ENCODE measurements around the gene C6orf120. TPM values are rescaled to one million over a fixed set of nuclear protein-coding genes. Genes with fewer than 3 reads are reported as not detected.

The C6orf120 gene
- total RNA-seq, 1 experiment from 2014 or later, result 18.6 TPM

DNA sequence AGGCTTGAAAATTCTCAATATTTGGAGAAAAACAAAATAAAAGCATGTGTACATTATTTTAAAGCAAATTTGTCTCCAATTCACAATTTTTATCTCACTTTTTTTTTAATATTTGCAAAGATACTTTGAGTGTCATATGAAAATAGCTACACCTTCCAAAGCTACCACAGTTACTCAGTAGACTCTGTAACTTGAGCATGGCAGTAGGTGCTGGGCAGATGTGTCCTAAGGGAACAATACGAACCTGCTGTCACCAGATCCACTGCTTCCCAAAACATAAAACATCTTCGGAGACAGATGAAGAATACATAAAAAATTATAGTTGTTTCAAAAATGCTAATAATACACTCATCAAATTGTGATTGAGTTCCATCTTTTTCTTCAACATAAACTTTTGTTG lies 10.7 kb upstream of the C6orf120 start:
- TF ChIP-seq EZH2 (IDR thresholded peaks at IDR 0.05; ENCODE audit: low read length, unreplicated experiment), result no peak
- TF ChIP-seq, protein P1, sequence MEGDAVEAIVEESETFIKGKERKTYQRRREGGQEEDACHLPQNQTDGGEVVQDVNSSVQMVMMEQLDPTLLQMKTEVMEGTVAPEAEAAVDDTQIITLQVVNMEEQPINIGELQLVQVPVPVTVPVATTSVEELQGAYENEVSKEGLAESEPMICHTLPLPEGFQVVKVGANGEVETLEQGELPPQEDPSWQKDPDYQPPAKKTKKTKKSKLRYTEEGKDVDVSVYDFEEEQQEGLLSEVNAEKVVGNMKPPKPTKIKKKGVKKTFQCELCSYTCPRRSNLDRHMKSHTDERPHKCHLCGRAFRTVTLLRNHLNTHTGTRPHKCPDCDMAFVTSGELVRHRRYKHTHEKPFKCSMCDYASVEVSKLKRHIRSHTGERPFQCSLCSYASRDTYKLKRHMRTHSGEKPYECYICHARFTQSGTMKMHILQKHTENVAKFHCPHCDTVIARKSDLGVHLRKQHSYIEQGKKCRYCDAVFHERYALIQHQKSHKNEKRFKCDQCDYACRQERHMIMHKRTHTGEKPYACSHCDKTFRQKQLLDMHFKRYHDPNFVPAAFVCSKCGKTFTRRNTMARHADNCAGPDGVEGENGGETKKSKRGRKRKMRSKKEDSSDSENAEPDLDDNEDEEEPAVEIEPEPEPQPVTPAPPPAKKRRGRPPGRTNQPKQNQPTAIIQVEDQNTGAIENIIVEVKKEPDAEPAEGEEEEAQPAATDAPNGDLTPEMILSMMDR (conservative IDR thresholded peaks at IDR 0.05; ENCODE audit: low read depth, low read length), result no peak
- TF ChIP-seq EZH2phosphoT487 (IDR thresholded peaks at IDR 0.05; ENCODE audit: borderline replicate concordance, low read length), result no peak
- ChIA-PET POLR2A (ENCODE audit: unreplicated experiment) (no interaction called here), CTCF (no interaction called here)
- Histone ChIP-seq H3K4me2 (ENCODE audit: low read length) (no peak overlapping the region), H3F3A (ENCODE audit: low read length, unreplicated experiment) (no peaks in the 10 kb centered on the region), H4K20me1 (ENCODE audit: low read length) (no peaks in the 10 kb centered on the region), H2AFZ (ENCODE audit: low read length) (no peak overlapping the region), H3K36me3 (ENCODE audit: low read depth, low read length) (peaks cover 14% of the 10 kb centered on the region), H3K27me3 (ENCODE audit: low read length) (no peaks in the 10 kb centered on the region), H3K9me3 (ENCODE audit: low read length) (no peaks in the 10 kb centered on the region), H3K27ac (ENCODE audit: low read length) (no peak overlapping the region), H3K9me2 (replicated peaks; ENCODE audit: low read length) (no peaks in the 10 kb centered on the region), H3K9ac (ENCODE audit: low read length) (no peak overlapping the region), H3K4me1 (ENCODE audit: insufficient read depth, low read length) (no peaks in the 10 kb centered on the region), H3K79me2 (ENCODE audit: low read length) (0 out of 2 replicates have a peak, but pooled peaks cover 4% of the 10 kb centered on the region), H3K4me3 (ENCODE audit: low read length) (no peak overlapping the region)
- no TSS peak for BruUV-seq (replicated peaks)
- intact Hi-C loops (cut with micrococcal nuclease), result no loop called here
- no peak for ATAC-seq
- DNase-seq, result no peak

DNA sequence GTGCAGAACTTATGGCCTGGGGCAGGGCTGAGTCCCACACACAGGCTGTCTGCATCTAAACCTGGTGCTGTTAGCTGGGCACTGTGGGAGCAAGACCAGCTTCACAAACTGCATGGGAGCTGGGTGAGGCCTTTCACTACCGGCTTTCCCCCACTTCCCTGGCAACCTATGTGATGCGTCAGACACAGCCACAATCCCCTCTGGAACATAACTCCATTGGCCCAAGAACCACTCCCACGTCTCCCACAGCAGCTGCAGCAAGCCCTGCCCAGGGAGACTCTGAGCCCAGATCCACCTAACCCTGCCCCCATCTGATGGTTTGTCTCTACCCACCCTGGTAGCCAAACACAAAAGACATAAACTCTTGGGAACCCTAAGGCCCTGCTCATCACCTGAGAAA lies 9.4 kb upstream of the C6orf120 start:
- H4K20me1 ChIP-seq (ENCODE audit: low read length), result no peaks in the 10 kb centered on the region
- H3F3A ChIP-seq (ENCODE audit: low read length, unreplicated experiment), result no peaks in the 10 kb centered on the region
- H3K4me3 ChIP-seq (ENCODE audit: low read length), result no peak overlapping the region
- 0 out of 2 replicates have a peak, but pooled peaks cover 4% of the 10 kb centered on the region for H3K79me2 ChIP-seq (ENCODE audit: low read length)
- DNase-seq, result no peak
- no peaks in the 10 kb centered on the region for H3K4me1 ChIP-seq (ENCODE audit: insufficient read depth, low read length)
- H3K9ac ChIP-seq (ENCODE audit: low read length), result no peak overlapping the region
- no peaks in the 10 kb centered on the region for H3K27me3 ChIP-seq (ENCODE audit: low read length)
- no peak overlapping the region for H2AFZ ChIP-seq (ENCODE audit: low read length)
- ChIA-PET CTCF (no interaction called here), POLR2A (ENCODE audit: unreplicated experiment) (no interaction called here)
- peaks cover 5% of the 10 kb centered on the region for H3K36me3 ChIP-seq (ENCODE audit: low read depth, low read length)
- no peak overlapping the region for H3K27ac ChIP-seq (ENCODE audit: low read length)
- BruUV-seq (replicated peaks), result no TSS peak
- TF ChIP-seq EZH2phosphoT487 (IDR thresholded peaks at IDR 0.05; ENCODE audit: borderline replicate concordance, low read length), result no peak
- TF ChIP-seq EZH2 (IDR thresholded peaks at IDR 0.05; ENCODE audit: low read length, unreplicated experiment), result no peak
- TF ChIP-seq, protein P1 (conservative IDR thresholded peaks at IDR 0.05; ENCODE audit: low read depth, low read length), result no peak
- H3K9me2 ChIP-seq (replicated peaks; ENCODE audit: low read length), result no peaks in the 10 kb centered on the region
- intact Hi-C loops (cut with micrococcal nuclease), result no loop called here
- H3K4me2 ChIP-seq (ENCODE audit: low read length), result no peak overlapping the region
- H3K9me3 ChIP-seq (ENCODE audit: low read length), result no peaks in the 10 kb centered on the region
- no peak for ATAC-seq

DNA sequence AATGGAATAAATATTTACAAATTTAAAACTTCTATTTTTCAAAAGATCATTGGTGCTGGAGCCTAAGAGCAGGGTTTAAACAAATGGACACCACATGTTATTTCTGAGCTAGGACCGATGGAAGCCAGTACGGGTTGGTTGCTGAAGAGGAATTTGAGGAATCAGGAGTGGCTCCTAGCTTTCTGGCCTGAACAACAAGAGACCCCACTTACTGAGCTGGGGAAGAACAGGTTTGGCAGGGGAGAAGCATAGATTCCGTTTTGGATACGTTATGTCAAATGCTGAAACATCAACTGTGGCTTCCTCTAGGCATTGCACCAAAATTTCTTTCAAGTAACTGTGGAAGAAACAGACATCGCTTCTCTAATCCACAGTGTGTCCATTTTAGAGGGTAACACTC lies 6.8 kb upstream of the C6orf120 start:
- H3K9me3 ChIP-seq (ENCODE audit: low read length), result no peaks in the 10 kb centered on the region
- peaks cover 10% of the 10 kb centered on the region for H3K79me2 ChIP-seq (ENCODE audit: low read length)
- POLR2A ChIA-PET (ENCODE audit: unreplicated experiment), result no interaction called here
- no peaks in the 10 kb centered on the region for H4K20me1 ChIP-seq (ENCODE audit: low read length)
- no TSS peak for BruUV-seq (replicated peaks)
- H3K27ac ChIP-seq (ENCODE audit: low read length), result no peak overlapping the region
- H3K4me3 ChIP-seq (ENCODE audit: low read length), result no peak overlapping the region
- H3K9ac ChIP-seq (ENCODE audit: low read length), result no peak overlapping the region
- CTCF ChIA-PET, result no interaction called here
- H3K36me3 ChIP-seq (ENCODE audit: low read depth, low read length), result no peaks in the 10 kb centered on the region; the same call in 1 of the 2 replicates
- no peaks in the 10 kb centered on the region for H3K4me1 ChIP-seq (ENCODE audit: insufficient read depth, low read length)
- TF ChIP-seq EZH2 (IDR thresholded peaks at IDR 0.05; ENCODE audit: low read length, unreplicated experiment) (no peak), EZH2phosphoT487 (IDR thresholded peaks at IDR 0.05; ENCODE audit: borderline replicate concordance, low read length) (no peak)
- TF ChIP-seq, protein P1 (conservative IDR thresholded peaks at IDR 0.05; ENCODE audit: low read depth, low read length), result no peak
- DNase-seq, result no peak
- no peaks in the 10 kb centered on the region for H3F3A ChIP-seq (ENCODE audit: low read length, unreplicated experiment)
- no peaks in the 10 kb centered on the region for H3K9me2 ChIP-seq (replicated peaks; ENCODE audit: low read length)
- H2AFZ ChIP-seq (ENCODE audit: low read length), result no peak overlapping the region
- no peaks in the 10 kb centered on the region for H3K27me3 ChIP-seq (ENCODE audit: low read length)
- intact Hi-C loops (cut with micrococcal nuclease), result no loop called here
- H3K4me2 ChIP-seq (ENCODE audit: low read length), result no peak overlapping the region
- ATAC-seq, result no peak

All from PC-3 (cell line).